Fibroblast of skin of left biceps (primary cell): ENCODE data around the gene ECM2.
"Not testable (repeated sequence)": the region's sequence is repeated elsewhere in the genome, so short reads cannot be mapped to it uniquely, and the experiment has no call there.

Source experiments
- DNase-seq, 2 experiments: peaks; one replicate each; pipeline ENCODE4 v3.0.0-alpha.2; 2013; ENCODE audit warnings: low read depth in 2 of 2

The ECM2 gene

GRCh38 chr9:92535940-92536850 is at the start of gene ECM2:
Gene ECM2, minus strand, starts transcription at chr9:92535990. Its CDS starts 13,124 bp downstream, at chr9:92522866.
- DNase-seq: peak; percentile 50 to 53

- DNase-seq: no peak
These were observed 40.4 kb upstream of the ECM2 start for GRCh38 chr9:92576175-92576574.

GRCh38 chr9:92573612-92574011 is 37.8 kb upstream of the ECM2 start:
- DNase-seq: not testable (repeated sequence)

- not testable (repeated sequence) for DNase-seq
These were observed 36.1 kb upstream of the ECM2 start for GRCh38 chr9:92571871-92572270.

- DNase-seq: peak in 1 of 2 experiments; percentile 24
These were observed 29.2 kb upstream of the ECM2 start for GRCh38 chr9:92564982-92565381.

DNA sequence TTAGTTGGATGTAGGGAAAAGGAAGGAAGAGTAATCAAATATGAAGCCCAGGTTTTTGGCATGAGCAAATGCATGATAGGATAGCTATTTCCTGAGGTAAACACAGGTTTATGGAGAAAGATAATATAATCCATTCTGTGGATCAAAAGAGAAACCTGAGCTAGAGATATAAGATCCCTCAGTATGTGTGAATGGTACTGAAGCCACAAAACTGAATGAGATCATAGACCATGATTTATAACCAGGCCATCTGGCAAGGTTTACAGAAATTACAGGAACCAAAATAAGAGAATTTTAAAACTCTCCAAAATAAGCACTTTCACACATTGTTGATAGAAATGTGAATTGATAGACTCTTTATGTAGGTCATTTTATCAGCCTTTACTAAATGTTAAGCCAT is 28.7 kb upstream of the ECM2 start:
- DNase-seq: peak; percentile 36 to 48

GRCh38 chr9:92563116-92564100 is 27.6 kb upstream of the ECM2 start:
- no peak for DNase-seq

- DNase-seq: peak; percentile 81 to 85
These were observed 26.7 kb upstream of the ECM2 start for GRCh38 chr9:92562461-92562967.

DNA sequence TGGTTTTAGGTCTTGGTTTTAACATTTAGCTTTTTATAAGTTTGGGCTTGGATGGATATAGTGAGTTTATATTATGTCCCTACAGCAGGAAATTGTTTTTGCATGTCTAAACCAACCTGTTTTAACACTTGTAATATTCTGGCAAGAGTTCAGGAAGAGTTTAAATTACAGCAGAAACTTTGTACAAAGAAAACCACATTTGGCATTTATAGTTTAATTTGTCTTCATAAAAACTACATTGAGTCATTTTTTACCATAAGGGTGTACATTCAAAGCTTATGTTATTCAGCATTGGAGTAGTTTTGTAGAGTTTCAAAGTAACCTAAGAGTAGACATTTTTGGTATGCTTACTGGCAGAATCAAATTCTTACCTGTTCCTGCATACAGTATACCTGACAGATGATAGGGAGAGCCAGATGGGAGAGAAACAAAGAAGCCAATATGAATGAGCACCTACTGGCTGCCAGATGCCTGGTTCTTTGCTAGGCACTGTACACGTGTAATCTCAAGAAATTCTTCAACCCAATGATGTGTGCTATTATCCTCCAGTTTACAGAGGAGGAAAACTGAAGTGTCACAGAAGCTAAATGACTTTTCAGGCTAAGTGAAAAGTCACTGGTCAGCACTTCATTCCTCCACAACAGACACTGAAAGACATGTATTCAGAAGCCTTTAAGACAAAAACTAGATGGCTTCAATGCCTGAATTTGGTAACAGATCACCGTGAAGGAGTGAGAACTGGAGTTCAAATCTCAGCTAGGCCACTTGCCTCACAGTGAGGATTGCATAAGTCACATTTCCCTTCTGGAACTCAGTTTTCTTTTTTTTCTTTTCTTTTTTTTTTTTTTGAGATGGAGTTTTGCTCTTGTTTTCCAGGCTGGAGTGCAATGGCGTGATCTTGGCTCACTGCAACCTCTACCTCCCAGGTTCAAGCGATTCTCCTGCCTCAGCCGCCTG is 25.9 kb upstream of the ECM2 start:
- peak; percentile 71 to 74 for DNase-seq

DNA sequence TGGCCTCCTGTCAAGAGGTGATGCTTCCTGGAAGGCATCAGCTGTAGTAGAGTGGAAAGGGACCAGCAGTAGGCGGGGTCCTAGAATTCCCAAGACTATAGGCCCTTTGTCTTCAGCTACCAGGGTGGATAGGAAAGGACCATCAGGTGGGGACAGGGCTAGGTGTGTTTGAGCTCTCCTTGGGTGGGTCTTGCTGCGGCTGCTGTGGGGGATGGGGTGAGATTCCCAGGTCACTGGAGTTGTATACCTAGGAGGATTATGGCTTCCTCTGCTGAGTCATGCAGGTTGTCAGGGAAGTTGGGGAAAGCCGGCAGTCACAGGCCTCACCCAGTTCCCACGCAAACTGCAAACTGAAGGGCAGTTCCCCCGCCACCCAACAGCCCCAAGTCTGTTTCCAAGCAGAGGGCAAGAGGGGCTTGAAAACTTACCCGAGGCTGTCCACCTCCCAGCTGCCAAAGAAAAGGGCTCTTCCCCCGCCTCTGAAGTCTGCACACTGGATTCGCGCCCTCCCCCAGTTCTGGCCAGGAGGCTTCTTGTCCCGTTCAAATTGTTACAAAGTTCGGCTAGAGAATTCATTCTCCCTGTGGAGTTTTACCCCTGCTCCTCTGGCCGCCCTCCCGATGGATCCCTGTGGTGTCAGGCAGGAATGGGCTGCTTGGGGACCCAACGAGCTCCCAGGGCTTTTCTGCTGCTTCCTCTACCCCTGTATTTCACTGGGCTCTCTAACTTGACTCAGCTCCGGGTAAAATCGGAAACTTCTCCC is 23.0 kb upstream of the ECM2 start:
- no peak for DNase-seq

DNA sequence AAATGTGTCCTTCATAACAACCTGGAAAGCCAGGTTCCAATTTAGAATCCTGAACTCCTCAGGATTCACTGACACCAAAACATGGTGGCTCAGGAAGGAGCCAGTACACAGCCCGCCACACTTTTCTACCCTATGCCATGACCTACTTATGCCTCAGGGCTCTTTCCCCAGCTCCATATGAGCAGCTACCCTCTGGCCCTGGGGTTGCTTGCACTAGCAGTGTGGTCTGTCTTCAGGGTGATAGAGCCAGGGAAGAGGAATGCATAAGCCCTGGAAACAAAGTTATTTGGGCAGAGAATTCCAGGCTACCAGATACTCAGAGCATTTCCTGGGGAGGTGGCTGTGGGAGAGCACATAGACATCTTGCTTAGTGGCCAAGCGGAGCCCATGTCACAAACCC is 15.0 kb upstream of the ECM2 start:
- DNase-seq: no peak

- DNase-seq: no peak
These were observed 11.6 kb upstream of the ECM2 start for GRCh38 chr9:92547356-92547755.

DNA sequence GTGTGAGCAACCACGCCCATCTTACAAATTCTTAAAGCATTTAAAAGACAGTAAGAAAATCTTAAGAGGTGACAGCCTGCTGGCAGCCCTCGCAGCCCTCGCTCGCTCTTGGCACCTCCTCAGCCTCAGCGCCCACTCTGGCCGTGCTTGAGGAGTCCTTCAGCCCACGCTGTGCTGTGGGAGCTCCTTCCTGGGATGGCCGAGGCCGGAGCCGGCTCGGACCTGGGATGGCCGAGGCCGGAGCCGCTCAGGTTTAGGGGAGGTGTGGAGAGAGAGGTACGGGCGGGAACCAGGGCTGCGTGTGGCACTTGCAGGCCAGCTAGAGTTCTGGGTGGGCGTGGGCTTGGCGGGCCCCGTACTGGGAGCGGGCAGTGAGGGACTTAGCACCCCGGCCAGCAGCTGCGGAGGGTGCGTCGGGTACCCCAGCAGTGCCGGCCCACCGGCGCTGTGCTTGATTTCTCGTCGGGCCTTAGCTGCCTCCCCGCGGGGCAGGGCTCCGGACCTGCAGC is 9.3 kb upstream of the ECM2 start:
- no peak for DNase-seq

DNA sequence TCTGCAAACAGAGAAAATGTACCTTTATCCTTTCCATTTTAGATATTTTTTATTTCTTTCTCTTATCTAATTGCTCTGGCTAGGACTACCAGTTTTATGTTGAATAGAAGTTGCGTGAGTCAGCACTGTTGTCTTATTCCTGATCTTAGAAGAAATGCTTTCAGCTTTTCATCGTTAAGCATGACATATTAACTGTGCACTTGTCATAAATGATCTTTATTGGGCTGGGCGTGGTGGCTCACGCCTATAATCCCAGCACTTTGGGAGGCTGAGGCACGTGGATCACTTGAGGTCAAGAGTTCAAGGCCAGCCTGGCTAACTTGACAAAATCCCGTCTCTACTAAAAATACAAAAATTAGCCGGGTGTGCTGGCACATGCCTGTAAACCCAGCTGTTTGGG is 8.2 kb upstream of the ECM2 start:
- no peak for DNase-seq

DNA sequence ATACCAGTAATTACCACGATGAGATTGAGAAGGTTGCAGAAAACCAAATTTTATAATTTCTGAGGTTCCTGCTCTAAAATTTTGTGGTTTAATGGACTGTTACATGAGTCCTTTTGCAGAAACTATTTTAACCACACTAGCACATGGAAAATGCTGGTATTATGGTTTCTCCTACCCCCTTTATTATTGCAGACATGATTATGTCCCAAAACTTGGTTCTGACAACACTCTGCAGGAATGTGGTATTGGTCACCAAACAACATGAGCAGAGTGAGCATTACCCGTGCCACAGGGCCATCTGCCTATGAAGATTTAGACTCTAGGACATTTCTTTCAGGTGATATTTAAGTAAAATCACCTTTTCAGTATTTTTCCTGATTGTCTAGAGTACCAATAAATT is 2.8 kb upstream of the ECM2 start:
- DNase-seq: peak; percentile 38 to 45

GRCh38 chr9:92534674-92535073 is 1.1 kb downstream of the ECM2 start:
- DNase-seq: no peak

DNA sequence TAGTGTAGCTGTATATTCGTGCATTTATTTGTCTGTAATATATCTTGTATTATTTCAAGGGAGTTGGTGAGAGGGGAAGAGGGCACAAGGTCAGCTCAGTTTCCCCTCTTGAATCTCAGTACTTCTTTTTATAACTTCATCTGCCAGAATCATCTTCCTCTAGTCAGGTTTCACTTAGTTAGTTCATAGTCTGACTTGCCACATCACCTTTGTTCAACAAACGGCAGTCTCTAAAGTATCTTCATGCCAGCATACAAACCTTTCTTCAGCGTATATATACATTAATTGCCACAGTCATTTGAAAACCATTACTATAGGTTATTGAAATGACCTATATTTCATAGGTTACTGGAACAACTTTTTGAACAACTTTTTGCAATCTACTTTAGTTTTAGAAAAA is 1.6 kb downstream of the ECM2 start:
- no peak for DNase-seq

GRCh38 chr9:92530893-92531292 is 4.9 kb downstream of the ECM2 start:
- no peak for DNase-seq

- no peak for DNase-seq
These were observed 6.7 kb downstream of the ECM2 start for GRCh38 chr9:92529124-92529523.

- DNase-seq: no peak
These were observed 7.3 kb downstream of the ECM2 start for GRCh38 chr9:92528522-92528849.
